HepG2 (cell line): Measurements from ENCODE around the gene DST. TPM values are rescaled to one million over a fixed set of nuclear protein-coding genes. Genes with fewer than 3 reads are reported as not detected.

Experiments used
- DMAP1 ChIP-seq: IDR thresholded peaks from 2 replicates; pipeline ENCODE4 v1.6.1; 2016
- HDAC2 ChIP-seq: sonication (generic); formaldehyde crosslinking; IDR thresholded peaks from 2 replicates; pipeline ENCODE4 v1.4.0; 2020; ENCODE audit warnings: missing genetic modification reagents
- JUNB ChIP-seq: sonication (generic); formaldehyde crosslinking; IDR thresholded peaks from 2 replicates; pipeline ENCODE4 v1.8.0; 2022; ENCODE audit warnings: missing genetic modification reagents, mild to moderate bottlenecking, borderline replicate concordance
- KAT7 ChIP-seq: IDR thresholded peaks from 2 replicates; pipeline ENCODE4 v1.6.1; 2018; ENCODE audit warnings: borderline replicate concordance, missing compliant biosample characterization
- MIXL1 ChIP-seq: IDR thresholded peaks from 2 replicates; pipeline ENCODE4 v1.6.1; 2016
- PITX1 ChIP-seq: sonication (generic); formaldehyde crosslinking; IDR thresholded peaks from 2 replicates; pipeline ENCODE4 v1.5.1; 2020; ENCODE audit warnings: mild to moderate bottlenecking, missing genetic modification reagents
- POLR2AphosphoS5 ChIP-seq: IDR thresholded peaks from 2 replicates; pipeline ENCODE4 v1.6.1; 2012; ENCODE audit warnings: low read depth, low read length
- RFXAP ChIP-seq: sonication (generic); formaldehyde crosslinking; IDR thresholded peaks from 2 replicates; pipeline ENCODE4 v1.4.0; 2020; ENCODE audit warnings: missing genetic modification reagents, borderline replicate concordance
- SRF ChIP-seq: IDR thresholded peaks from 2 replicates; pipeline ENCODE4 v1.6.1; 2011; ENCODE audit warnings: mild to moderate bottlenecking, low read depth, low read length, moderate library complexity
- ZFP41 ChIP-seq: sonication (generic); formaldehyde crosslinking; IDR thresholded peaks from 2 replicates; pipeline ENCODE4 v1.4.0; 2020; ENCODE audit warnings: mild to moderate bottlenecking, missing genetic modification reagents, borderline replicate concordance
- ZNF709 ChIP-seq: sonication (generic); formaldehyde crosslinking; IDR thresholded peaks from 2 replicates; pipeline ENCODE4 v1.5.0; 2020; ENCODE audit warnings: mild to moderate bottlenecking, missing genetic modification reagents
- ZNF788 ChIP-seq: sonication (generic); formaldehyde crosslinking; IDR thresholded peaks from 2 replicates; pipeline ENCODE4 v1.5.0; 2020; ENCODE audit warnings: mild to moderate bottlenecking, missing genetic modification reagents, borderline replicate concordance
- polyA plus RNA-seq, 8 experiments: library from polyadenylated mRNA; depleted of rRNA in 3 of 8; stranded (reverse) in 7 of 8; unstranded in 1 of 8; fragments of >200 nt; fragmentation: Illumina TruSeq in 4 of 8; extraction: Trizol in 4 of 8; gene quantifications; 2 replicates each; pipeline versions ENCODE4 v1.2.1 to v1.2.3, GENCODE V29; 2011 to 2016; ENCODE audit warnings: low read depth in 4 of 8, missing spikeins in 1 of 8, mixed read lengths in 1 of 8; ENCODE audit not compliant: insufficient read depth in 1 of 8
- total RNA-seq, 5 experiments: library from RNA; depleted of rRNA; stranded (reverse); fragments of >200 nt; fragmentation: Illumina TruSeq; extraction: Trizol; gene quantifications; 2 replicates each; pipeline ENCODE4 v1.2.3, GENCODE V29; 2016; ENCODE audit warnings: low read depth in 1 of 5
- TF ChIP-seq, protein P1 (sequence below): IDR thresholded peaks from 2 replicates; pipeline ENCODE4 v1.4.0; 2020; ENCODE audit warnings: mild to moderate bottlenecking, missing genetic modification reagents
- TF ChIP-seq, protein P2 (sequence below): IDR thresholded peaks from 2 replicates; pipeline ENCODE4 v1.6.1; 2016; ENCODE audit warnings: low read depth, control low read depth
- TF ChIP-seq, protein P3 (sequence below): sonication (generic); formaldehyde crosslinking; IDR thresholded peaks from 2 replicates; pipeline ENCODE4 v1.8.0; 2022; ENCODE audit warnings: mild to moderate bottlenecking, missing genetic modification reagents; ENCODE audit not compliant: insufficient replicate concordance
- TF ChIP-seq, protein P4 (sequence below): sonication (generic); formaldehyde crosslinking; IDR thresholded peaks from 2 replicates; pipeline ENCODE4 v1.4.0; 2020; ENCODE audit warnings: missing genetic modification reagents

DST gene
- total and polyA plus RNA-seq, 2 of the 13 experiments (the other 11 are each of a cell fraction or from before 2014, with no cell fraction given): 64.4 to 89.0 TPM

DNA sequence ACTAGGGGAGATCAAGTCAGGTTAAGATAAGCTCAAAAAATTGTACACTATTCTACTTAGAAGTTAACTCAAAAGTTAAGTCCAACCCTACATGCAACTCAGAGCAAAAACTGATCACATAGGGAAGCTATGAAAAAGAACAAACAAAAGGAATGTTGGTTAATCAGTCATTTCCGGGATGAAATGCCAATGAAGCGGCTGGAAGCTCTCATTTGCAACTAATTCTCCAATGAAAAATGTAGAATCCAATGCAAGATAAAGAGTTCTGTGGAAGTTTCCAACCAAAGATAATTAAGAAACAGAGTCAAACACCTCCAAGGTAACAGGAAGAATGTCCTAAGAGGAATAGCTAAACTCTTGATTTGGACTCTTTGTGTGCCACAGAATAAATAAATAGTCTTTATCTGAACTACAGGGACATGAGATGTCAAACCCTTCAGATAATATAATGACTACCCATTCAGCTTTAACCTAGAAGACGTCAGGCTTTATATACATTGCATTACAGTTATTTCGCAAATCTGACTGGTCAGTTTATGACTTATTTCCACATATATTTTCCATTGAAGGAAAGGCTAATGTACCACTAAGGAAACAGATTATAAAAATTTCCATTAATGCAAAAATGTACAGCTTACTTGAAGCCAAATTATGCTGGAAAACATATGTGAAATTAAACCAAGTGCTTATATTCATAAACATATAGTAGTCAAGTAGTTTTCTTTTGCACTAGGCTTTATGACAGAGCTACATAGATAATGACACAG is 48.0 kb upstream of the DST start (continued):
- TF ChIP-seq ZNF788 (CRISPR knock-in tag) (no peak), JUNB (CRISPR knock-in tag) (no peak), DMAP1 (no peak), HDAC2 (CRISPR knock-in tag) (0 out of 2 replicates have a peak, but pooled peaks have one; percentile 39), ZFP41 (CRISPR knock-in tag) (no peak), ZNF709 (CRISPR knock-in tag) (no peak), POLR2AphosphoS5 (no peak), KAT7 (CRISPR knock-in tag) (no peak), SRF (no peak), RFXAP (CRISPR knock-in tag) (no peak), PITX1 (CRISPR knock-in tag) (no peak), MIXL1 (CRISPR knock-in tag) (peak; percentile 88)
- TF ChIP-seq, protein P1, sequence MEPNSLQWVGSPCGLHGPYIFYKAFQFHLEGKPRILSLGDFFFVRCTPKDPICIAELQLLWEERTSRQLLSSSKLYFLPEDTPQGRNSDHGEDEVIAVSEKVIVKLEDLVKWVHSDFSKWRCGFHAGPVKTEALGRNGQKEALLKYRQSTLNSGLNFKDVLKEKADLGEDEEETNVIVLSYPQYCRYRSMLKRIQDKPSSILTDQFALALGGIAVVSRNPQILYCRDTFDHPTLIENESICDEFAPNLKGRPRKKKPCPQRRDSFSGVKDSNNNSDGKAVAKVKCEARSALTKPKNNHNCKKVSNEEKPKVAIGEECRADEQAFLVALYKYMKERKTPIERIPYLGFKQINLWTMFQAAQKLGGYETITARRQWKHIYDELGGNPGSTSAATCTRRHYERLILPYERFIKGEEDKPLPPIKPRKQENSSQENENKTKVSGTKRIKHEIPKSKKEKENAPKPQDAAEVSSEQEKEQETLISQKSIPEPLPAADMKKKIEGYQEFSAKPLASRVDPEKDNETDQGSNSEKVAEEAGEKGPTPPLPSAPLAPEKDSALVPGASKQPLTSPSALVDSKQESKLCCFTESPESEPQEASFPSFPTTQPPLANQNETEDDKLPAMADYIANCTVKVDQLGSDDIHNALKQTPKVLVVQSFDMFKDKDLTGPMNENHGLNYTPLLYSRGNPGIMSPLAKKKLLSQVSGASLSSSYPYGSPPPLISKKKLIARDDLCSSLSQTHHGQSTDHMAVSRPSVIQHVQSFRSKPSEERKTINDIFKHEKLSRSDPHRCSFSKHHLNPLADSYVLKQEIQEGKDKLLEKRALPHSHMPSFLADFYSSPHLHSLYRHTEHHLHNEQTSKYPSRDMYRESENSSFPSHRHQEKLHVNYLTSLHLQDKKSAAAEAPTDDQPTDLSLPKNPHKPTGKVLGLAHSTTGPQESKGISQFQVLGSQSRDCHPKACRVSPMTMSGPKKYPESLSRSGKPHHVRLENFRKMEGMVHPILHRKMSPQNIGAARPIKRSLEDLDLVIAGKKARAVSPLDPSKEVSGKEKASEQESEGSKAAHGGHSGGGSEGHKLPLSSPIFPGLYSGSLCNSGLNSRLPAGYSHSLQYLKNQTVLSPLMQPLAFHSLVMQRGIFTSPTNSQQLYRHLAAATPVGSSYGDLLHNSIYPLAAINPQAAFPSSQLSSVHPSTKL (CRISPR knock-in tag): peak; percentile 72
- TF ChIP-seq, protein P2, sequence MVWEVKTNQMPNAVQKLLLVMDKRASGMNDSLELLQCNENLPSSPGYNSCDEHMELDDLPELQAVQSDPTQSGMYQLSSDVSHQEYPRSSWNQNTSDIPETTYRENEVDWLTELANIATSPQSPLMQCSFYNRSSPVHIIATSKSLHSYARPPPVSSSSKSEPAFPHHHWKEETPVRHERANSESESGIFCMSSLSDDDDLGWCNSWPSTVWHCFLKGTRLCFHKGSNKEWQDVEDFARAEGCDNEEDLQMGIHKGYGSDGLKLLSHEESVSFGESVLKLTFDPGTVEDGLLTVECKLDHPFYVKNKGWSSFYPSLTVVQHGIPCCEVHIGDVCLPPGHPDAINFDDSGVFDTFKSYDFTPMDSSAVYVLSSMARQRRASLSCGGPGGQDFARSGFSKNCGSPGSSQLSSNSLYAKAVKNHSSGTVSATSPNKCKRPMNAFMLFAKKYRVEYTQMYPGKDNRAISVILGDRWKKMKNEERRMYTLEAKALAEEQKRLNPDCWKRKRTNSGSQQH (CRISPR knock-in tag): no peak
- TF ChIP-seq, protein P3, sequence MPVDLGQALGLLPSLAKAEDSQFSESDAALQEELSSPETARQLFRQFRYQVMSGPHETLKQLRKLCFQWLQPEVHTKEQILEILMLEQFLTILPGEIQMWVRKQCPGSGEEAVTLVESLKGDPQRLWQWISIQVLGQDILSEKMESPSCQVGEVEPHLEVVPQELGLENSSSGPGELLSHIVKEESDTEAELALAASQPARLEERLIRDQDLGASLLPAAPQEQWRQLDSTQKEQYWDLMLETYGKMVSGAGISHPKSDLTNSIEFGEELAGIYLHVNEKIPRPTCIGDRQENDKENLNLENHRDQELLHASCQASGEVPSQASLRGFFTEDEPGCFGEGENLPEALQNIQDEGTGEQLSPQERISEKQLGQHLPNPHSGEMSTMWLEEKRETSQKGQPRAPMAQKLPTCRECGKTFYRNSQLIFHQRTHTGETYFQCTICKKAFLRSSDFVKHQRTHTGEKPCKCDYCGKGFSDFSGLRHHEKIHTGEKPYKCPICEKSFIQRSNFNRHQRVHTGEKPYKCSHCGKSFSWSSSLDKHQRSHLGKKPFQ (CRISPR knock-in tag): no peak
- TF ChIP-seq, protein P4, sequence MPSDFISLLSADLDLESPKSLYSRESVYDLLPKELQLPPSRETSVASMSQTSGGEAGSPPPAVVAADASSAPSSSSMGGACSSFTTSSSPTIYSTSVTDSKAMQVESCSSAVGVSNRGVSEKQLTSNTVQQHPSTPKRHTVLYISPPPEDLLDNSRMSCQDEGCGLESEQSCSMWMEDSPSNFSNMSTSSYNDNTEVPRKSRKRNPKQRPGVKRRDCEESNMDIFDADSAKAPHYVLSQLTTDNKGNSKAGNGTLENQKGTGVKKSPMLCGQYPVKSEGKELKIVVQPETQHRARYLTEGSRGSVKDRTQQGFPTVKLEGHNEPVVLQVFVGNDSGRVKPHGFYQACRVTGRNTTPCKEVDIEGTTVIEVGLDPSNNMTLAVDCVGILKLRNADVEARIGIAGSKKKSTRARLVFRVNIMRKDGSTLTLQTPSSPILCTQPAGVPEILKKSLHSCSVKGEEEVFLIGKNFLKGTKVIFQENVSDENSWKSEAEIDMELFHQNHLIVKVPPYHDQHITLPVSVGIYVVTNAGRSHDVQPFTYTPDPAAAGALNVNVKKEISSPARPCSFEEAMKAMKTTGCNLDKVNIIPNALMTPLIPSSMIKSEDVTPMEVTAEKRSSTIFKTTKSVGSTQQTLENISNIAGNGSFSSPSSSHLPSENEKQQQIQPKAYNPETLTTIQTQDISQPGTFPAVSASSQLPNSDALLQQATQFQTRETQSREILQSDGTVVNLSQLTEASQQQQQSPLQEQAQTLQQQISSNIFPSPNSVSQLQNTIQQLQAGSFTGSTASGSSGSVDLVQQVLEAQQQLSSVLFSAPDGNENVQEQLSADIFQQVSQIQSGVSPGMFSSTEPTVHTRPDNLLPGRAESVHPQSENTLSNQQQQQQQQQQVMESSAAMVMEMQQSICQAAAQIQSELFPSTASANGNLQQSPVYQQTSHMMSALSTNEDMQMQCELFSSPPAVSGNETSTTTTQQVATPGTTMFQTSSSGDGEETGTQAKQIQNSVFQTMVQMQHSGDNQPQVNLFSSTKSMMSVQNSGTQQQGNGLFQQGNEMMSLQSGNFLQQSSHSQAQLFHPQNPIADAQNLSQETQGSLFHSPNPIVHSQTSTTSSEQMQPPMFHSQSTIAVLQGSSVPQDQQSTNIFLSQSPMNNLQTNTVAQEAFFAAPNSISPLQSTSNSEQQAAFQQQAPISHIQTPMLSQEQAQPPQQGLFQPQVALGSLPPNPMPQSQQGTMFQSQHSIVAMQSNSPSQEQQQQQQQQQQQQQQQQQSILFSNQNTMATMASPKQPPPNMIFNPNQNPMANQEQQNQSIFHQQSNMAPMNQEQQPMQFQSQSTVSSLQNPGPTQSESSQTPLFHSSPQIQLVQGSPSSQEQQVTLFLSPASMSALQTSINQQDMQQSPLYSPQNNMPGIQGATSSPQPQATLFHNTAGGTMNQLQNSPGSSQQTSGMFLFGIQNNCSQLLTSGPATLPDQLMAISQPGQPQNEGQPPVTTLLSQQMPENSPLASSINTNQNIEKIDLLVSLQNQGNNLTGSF (CRISPR knock-in tag): no peak
